Ovary (tissue), 3 donors: Measurements from ENCODE around the gene DDA1.

Experiments
- CTCF ChIP-seq, 3 donors: fragments of 450-650 bp in 2 of 3; fragments of 200-600 bp in 1 of 3; IDR thresholded peaks; one replicate each; pipeline versions ENCODE4 v1.5.1 to v1.8.0; 2016 to 2022; ENCODE audit warnings: antibody characterized with exemption in 3 of 3, mild to moderate bottlenecking in 1 of 3
- EP300 ChIP-seq: sonication (generic); formaldehyde crosslinking; IDR thresholded peaks from one replicate; pipeline ENCODE4 v1.6.1; 2017; ENCODE audit warnings: antibody characterized with exemption
- donor health status: DM: no; HTN: no; CAD: no.

DNA sequence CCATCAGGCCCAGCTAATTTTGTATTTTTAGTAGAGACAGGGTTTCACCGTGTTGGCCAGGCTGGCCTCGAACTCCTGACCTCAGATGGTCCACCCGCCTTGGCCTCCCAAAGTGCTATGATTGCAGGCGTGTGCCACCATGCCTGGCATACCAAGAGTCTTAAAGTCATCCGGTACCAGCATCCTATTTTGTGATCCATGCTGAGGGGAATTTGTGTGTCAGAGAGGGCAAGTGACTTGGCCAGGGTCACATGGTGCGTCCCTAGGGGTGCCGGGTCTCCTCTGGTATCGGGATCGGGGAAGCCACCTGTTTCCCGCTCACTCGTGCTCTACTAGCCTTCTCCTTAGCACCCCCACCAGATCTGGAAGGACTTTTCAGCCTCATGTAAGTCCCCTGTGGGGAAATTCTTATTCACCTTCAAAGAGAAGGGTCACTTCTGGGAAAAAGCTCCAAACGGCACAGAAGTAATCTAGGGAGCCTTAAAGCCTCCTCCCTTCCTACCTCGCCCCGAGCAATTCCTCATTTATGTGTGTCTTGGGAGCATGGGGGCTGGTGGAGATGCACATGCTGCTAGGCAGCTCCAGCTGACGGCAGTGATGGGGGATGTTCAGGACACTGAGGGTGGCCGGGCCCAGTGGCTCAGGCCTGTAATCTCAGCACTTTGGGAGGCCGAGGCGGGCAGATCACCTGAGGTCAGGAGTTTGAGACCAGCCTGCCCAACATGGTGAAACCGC, 33.8 kb upstream of the DDA1 start:
- no peak for TF ChIP-seq CTCF (IDR thresholded peaks at IDR 0.05)
- no peak for TF ChIP-seq EP300
